Body of pancreas (tissue), 4 donors: ENCODE data around the gene TOM1.

ENCODE experiments used
- POLR2A ChIP-seq, 3 donors: fragments of 450-650 bp; IDR thresholded peaks; one replicate each; pipeline ENCODE4 v1.6.1; 2016; ENCODE audit warnings: antibody characterized with exemption in 3 of 3, mild to moderate bottlenecking in 2 of 3
- TF ChIP-seq, protein P1 (sequence below), 7 experiments: fragments of 450-650 bp in 4 of 7; fragments of 200-600 bp in 3 of 7; sonication (generic) in 3 of 7; IDR thresholded peaks; one replicate each; pipeline ENCODE4 v1.5.1; 2016 to 2019; ENCODE audit warnings: antibody characterized with exemption in 7 of 7

DNA sequence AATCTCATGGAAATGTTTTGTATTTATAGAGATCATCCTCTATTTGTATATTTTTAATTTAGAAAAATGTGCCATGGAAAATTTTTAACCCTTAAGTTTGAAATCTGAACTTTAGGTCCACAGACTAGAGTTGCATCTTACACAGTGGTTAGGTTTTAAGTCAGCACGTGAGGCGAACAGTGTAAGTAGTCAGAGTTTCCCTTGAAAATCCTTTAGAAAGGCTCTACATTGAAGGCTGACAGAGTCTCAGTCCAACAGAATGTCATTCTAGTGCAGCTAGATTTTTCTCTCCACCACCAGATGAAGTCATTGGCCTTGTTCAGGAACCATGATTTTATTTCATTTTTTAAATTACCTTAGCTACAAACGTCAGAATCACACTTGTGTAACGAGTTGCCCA, 23.7 kb upstream of the TOM1 start:
- no peak for TF ChIP-seq POLR2A (IDR thresholded peaks at IDR 0.05)
- TF ChIP-seq, protein P1, sequence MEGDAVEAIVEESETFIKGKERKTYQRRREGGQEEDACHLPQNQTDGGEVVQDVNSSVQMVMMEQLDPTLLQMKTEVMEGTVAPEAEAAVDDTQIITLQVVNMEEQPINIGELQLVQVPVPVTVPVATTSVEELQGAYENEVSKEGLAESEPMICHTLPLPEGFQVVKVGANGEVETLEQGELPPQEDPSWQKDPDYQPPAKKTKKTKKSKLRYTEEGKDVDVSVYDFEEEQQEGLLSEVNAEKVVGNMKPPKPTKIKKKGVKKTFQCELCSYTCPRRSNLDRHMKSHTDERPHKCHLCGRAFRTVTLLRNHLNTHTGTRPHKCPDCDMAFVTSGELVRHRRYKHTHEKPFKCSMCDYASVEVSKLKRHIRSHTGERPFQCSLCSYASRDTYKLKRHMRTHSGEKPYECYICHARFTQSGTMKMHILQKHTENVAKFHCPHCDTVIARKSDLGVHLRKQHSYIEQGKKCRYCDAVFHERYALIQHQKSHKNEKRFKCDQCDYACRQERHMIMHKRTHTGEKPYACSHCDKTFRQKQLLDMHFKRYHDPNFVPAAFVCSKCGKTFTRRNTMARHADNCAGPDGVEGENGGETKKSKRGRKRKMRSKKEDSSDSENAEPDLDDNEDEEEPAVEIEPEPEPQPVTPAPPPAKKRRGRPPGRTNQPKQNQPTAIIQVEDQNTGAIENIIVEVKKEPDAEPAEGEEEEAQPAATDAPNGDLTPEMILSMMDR (IDR thresholded peaks at IDR 0.05), result no peak
